Dermis lymphatic vessel endothelial cell (primary cell): ENCODE measurements around the gene RNF17. TPM values are rescaled to one million over a fixed set of nuclear protein-coding genes. Genes with fewer than 3 reads are reported as not detected.

Experiments
- total RNA-seq: library from RNA; depleted of rRNA; stranded (reverse); fragments of >200 nt; gene quantifications from 2 replicates; pipeline ENCODE4 v1.2.1, GENCODE V29; 2014

The RNF17 gene, protein sequence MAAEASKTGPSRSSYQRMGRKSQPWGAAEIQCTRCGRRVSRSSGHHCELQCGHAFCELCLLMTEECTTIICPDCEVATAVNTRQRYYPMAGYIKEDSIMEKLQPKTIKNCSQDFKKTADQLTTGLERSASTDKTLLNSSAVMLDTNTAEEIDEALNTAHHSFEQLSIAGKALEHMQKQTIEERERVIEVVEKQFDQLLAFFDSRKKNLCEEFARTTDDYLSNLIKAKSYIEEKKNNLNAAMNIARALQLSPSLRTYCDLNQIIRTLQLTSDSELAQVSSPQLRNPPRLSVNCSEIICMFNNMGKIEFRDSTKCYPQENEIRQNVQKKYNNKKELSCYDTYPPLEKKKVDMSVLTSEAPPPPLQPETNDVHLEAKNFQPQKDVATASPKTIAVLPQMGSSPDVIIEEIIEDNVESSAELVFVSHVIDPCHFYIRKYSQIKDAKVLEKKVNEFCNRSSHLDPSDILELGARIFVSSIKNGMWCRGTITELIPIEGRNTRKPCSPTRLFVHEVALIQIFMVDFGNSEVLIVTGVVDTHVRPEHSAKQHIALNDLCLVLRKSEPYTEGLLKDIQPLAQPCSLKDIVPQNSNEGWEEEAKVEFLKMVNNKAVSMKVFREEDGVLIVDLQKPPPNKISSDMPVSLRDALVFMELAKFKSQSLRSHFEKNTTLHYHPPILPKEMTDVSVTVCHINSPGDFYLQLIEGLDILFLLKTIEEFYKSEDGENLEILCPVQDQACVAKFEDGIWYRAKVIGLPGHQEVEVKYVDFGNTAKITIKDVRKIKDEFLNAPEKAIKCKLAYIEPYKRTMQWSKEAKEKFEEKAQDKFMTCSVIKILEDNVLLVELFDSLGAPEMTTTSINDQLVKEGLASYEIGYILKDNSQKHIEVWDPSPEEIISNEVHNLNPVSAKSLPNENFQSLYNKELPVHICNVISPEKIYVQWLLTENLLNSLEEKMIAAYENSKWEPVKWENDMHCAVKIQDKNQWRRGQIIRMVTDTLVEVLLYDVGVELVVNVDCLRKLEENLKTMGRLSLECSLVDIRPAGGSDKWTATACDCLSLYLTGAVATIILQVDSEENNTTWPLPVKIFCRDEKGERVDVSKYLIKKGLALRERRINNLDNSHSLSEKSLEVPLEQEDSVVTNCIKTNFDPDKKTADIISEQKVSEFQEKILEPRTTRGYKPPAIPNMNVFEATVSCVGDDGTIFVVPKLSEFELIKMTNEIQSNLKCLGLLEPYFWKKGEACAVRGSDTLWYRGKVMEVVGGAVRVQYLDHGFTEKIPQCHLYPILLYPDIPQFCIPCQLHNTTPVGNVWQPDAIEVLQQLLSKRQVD (N-terminal part only)
- under 0.01 TPM in 1 of 2 replicates, not detected in the other for total RNA-seq

DNA sequence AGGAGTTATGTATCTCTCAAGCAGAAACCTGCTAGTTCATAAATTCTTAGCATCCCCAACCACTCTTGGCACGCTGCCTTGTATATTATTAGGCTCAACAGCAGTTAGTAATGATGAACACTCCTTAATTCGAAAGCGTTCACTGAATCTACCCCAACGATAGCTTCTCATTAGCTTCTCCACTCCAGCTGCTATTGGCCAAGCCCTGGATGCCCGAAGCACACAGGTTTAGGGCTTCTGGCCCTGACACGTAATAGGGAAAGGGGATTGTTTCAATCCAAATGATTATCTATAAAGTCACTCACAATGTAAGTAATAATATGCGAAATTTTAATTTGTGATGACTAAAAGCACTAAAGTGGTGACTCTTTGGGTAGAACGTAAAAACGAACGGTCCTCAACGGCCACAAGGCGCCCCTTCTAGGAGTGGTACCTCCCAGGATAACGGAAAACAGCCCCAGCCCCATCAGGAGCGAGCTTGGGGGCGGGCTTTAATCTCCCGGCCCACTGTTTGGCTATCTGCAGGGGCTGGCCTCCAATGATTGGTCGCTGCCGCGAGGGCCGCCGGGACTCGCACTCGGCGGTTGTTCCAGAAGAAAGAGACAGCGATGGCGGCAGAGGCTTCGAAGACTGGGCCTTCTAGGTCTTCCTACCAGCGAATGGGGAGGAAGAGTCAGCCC lies at the start of gene RNF17:
TSS of gene RNF17 (plus strand) at position 574 of the 680 bp plus-strand sequence. CDS start at position 609, 35 bp downstream.

Other genes with a start within 250 kb of the RNF17 start
- under 0.01 TPM in 1 of 2 replicates, not detected in the other for gene ATP12A, start 83.8 kb upstream of the RNF17 start, total RNA-seq